GM13977 (cell line): Measurements from ENCODE around the gene PRMT2.
"Not testable (repeated sequence)": the region's sequence is repeated elsewhere in the genome, so short reads cannot be mapped to it uniquely, and the experiment has no call there.

ENCODE experiments used
- DNase-seq: peaks from one replicate; pipeline ENCODE4 v3.0.0; 2012; ENCODE audit warnings: low spot score
- in situ Hi-C: fragments of 300-500 bp; cut with MboI; formaldehyde crosslinking; loops from one replicate; pipeline ENCODE4 v1.12.0; 2022; ENCODE audit warnings: low sequenced_read_pairs, low pct_unique_long_range_greater_than_20kb, mixed read lengths, inconsistent platforms; ENCODE audit not compliant: unreplicated experiment
- TF ChIP-seq, protein P1 (sequence below): IDR thresholded peaks from 2 replicates; pipeline ENCODE4 v1.5.1; 2012; ENCODE audit warnings: mild to moderate bottlenecking, control low read depth; ENCODE audit not compliant: insufficient read depth; ENCODE audit errors: extremely low read depth, missing control alignments

PRMT2 gene

DNA sequence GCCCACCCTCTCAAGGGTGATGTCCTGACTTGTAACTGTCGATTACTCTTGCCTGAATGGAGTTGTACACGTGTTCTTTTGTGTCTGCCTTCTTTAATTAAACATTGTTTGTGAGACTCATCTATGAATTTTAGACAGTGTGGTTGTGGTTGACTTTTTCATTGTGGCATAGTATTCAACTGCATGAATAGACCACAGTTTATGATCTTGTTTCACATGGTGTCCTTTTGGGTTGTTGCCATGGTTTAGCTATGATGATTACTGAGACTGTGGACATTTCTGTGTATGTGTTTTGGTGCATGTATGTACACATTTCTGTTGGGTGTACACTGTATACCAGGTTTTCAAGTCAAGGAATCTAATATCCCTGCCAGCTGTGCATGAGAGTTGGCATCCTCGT is 30.1 kb downstream of the PRMT2 start:
- TF ChIP-seq, protein P1, sequence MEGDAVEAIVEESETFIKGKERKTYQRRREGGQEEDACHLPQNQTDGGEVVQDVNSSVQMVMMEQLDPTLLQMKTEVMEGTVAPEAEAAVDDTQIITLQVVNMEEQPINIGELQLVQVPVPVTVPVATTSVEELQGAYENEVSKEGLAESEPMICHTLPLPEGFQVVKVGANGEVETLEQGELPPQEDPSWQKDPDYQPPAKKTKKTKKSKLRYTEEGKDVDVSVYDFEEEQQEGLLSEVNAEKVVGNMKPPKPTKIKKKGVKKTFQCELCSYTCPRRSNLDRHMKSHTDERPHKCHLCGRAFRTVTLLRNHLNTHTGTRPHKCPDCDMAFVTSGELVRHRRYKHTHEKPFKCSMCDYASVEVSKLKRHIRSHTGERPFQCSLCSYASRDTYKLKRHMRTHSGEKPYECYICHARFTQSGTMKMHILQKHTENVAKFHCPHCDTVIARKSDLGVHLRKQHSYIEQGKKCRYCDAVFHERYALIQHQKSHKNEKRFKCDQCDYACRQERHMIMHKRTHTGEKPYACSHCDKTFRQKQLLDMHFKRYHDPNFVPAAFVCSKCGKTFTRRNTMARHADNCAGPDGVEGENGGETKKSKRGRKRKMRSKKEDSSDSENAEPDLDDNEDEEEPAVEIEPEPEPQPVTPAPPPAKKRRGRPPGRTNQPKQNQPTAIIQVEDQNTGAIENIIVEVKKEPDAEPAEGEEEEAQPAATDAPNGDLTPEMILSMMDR: no peak
- DNase-seq: no peak
- in situ Hi-C loops: no loop called here

DNA sequence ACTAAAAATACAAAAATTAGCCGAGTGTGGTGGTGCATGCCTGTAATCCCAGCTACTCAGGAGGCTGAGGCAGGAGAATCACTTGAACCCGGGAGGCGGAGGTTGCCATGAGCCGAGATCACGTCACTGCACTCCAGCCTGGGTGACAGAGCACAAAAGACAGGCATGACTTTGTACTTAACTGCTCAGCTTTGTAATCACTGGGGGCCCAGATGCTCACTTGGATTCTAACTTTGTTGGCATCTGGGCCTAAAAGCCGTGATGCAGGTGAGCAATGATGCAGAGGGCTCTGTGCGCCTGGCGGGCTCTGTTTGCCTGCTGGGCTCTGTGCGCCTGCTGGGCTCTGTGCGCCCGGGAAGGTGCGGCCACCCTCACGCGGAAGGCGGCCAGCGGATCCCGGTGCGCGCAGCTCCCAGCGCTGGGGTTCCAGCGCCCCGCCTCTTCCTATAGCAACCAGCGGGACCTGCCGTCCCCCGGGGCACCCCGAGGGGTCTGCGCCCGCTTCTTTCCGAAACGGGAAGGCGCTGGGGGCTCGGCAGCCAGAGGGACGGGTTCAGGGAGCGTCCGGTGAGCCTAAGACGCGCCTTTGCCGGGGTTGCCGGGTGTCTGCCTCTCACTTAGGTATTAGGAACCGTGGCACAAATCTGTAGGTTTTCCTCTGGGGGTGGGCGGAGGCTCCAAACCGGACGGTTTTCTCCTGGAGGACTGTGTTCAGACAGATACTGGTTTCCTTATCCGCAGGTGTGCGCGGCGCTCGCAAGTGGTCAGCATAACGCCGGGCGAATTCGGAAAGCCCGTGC is 31.7 kb downstream of the PRMT2 start:
- in situ Hi-C loops: no loop called here
- peak; percentile 59 for DNase-seq

DNA sequence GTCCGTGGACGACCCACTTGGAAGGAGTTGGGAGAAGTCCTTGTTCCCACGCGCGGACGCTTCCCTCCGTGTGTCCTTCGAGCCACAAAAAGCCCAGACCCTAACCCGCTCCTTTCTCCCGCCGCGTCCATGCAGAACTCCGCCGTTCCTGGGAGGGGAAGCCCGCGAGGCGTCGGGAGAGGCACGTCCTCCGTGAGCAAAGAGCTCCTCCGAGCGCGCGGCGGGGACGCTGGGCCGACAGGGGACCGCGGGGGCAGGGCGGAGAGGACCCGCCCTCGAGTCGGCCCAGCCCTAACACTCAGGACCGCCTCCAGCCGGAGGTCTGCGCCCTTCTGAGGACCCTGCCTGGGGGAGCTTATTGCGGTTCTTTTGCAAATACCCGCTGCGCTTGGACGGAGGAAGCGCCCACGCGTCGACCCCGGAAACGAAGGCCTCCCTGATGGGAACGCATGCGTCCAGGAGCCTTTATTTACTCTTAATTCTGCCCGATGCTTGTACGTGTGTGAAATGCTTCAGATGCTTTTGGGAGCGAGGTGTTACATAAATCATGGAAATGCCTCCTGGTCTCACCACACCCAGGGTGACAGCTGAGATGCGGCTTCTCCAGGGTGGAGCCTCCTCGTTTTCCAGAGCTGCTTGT is 32.4 kb downstream of the PRMT2 start:
- in situ Hi-C loops: no loop called here
- DNase-seq: peak; percentile 71

More for the DNA sequence above, 31.7 kb downstream of the PRMT2 start:
- TF ChIP-seq, protein P1: no peak

DNA sequence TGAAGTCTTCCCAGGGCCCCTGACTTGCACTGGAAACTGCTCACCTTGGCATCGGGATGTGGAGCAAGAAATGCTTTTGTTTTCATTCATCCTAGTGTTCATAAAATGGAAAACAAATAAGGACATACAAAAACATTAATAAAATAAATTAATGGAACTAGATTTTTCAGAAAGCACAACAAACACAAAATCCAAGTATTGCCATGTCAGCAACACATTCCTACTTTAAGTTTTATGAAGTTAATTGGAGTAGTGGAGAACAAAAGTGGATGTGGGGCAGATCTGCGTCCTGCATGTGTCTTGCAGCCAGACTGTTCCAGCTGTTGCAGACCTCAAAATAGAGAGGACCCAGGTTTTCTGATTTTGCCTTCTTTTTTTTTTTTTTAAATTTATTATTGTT is 32.9 kb downstream of the PRMT2 start:
- in situ Hi-C loops: no loop called here
- no peak for DNase-seq
- TF ChIP-seq, protein P1: no peak

More for the DNA sequence above, 32.4 kb downstream of the PRMT2 start:
- TF ChIP-seq, protein P1: no peak

DNA sequence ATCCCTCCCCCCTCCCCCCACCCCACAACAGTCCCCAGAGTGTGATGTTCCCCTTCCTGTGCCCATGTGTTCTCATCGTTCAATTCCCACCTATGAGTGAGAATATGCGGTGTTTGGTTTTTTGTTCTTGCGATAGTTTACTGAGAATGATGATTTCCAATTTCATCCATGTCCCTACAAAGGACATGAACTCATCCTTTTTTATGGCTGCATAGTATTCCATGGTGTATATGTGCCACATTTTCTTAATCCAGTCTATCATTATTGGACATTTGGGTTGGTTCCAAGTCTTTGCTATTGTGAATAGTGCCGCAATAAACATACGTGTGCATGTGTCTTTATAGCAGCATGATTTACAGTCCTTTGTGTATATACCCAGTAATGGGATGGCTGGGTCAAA is 33.4 kb downstream of the PRMT2 start:
- DNase-seq, in situ Hi-C loops: not testable (repeated sequence)

DNA sequence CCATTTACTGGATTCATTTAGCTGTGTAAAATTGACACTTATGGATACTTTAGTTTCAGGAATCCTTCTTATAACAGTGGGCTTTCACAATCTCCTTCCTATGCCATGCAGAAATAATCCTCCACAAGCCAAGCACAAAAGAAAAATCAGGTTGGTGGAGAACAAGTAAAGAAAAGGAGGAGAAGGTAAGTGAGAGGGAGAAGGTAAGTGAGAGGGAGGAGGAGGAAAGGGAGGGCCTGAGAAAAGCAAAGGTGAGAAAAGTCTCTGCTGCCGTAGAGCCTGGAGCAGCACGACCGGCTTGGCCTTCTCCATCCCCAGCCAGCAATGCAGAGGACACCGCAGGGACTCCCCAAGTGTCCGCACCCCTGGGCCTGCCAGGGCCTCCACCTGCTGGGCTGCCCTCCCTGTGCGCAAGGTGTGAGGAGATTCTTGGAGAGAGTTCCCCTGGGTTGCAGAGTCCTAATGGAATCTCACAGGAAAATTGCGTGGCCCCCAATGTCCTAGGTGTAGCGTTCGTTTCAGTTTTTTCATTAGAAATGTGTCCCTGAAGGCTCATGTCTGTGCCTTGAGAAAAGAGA is 39.0 kb downstream of the PRMT2 start:
- in situ Hi-C loops: no loop called here
- DNase-seq: no peak
- TF ChIP-seq, protein P1: no peak
